B cell (primary cell): Measurements from ENCODE around the gene PCDHA3. TPM values are rescaled to one million over a fixed set of nuclear protein-coding genes. Genes with fewer than 3 reads are reported as not detected.
"Not testable (repeated sequence)": the region's sequence is repeated elsewhere in the genome, so short reads cannot be mapped to it uniquely, and the experiment has no call there.

Source experiments
- ATAC-seq: fragments of 200-7000 bp; cut with Tn5 transposase; one replicate; pipeline ENCODE4 v1.10.0; 2021; ENCODE audit warnings: low read depth, mild to moderate bottlenecking, moderate number of reproducible peaks, moderate library complexity
- CTCF ChIA-PET: fragments of 350-600 bp; sonication (Branson Sonifier 250); formaldehyde crosslinking; loops from one replicate; lab custom pipeline; 2021; ENCODE audit warnings: antibody characterized with exemption, inconsistent platforms; lab: Charles Lee
- POLR2A ChIA-PET: fragments of 350-600 bp; sonication (Branson Sonifier 250); formaldehyde crosslinking; loops from one replicate; lab custom pipeline; 2021; ENCODE audit warnings: antibody characterized with exemption; lab: Charles Lee
- DNase-seq: peaks from one replicate; pipeline ENCODE4 v3.0.0; 2013
- H2AFZ ChIP-seq: 2 replicates; pipeline ENCODE4 v1.6.1; 2012; ENCODE audit warnings: mild to moderate bottlenecking, low read depth, low read length; ENCODE audit not compliant: insufficient read depth, poor library complexity, severe bottlenecking
- H3K27ac ChIP-seq, 2 donors: 1 replicate in 1 of 2; 2 replicates in 1 of 2; pipeline ENCODE4 v1.5.1; 2012 to 2013; ENCODE audit warnings: low read length in 2 of 2, mild to moderate bottlenecking in 2 of 2, moderate library complexity in 1 of 2
- H3K27me3 ChIP-seq, 4 experiments: fragments of 200-600 bp in 1 of 4; sonication (generic) in 1 of 4; replicated peaks in 1 of 4; 1 replicate in 2 of 4; 2 replicates in 2 of 4; pipeline versions ENCODE4 v1.6.1 to v1.7.0; 2013 to 2016; ENCODE audit warnings: low read length in 3 of 4, mild to moderate bottlenecking in 2 of 4, mixed read lengths in 1 of 4, moderate library complexity in 1 of 4; ENCODE audit not compliant: insufficient read depth in 4 of 4, control insufficient read depth in 3 of 4; ENCODE audit errors: control extremely low read depth in 1 of 4
- H3K36me3 ChIP-seq, 2 experiments: replicated peaks in 1 of 2; 1 replicate in 1 of 2; 2 replicates in 1 of 2; pipeline versions ENCODE4 v1.6.1 to v1.7.1; 2013; ENCODE audit warnings: low read length in 1 of 2; ENCODE audit not compliant: insufficient read depth in 2 of 2, control insufficient read depth in 1 of 2; ENCODE audit errors: control extremely low read depth in 1 of 2, extremely low read depth in 1 of 2
- H3K4me1 ChIP-seq, 2 donors: fragments of 200-600 bp in 1 of 2; sonication (generic) in 1 of 2; 1 replicate in 1 of 2; 2 replicates in 1 of 2; pipeline versions ENCODE4 v1.5.1 to v1.6.1; 2013 to 2017; ENCODE audit warnings: low read length in 2 of 2; ENCODE audit not compliant: control insufficient read depth in 2 of 2, insufficient read depth in 2 of 2
- H3K4me2 ChIP-seq: replicated peaks from 2 replicates; pipeline ENCODE3; 2012; ENCODE audit warnings: mild to moderate bottlenecking, low read depth, low read length; ENCODE audit not compliant: poor library complexity, severe bottlenecking
- H3K4me3 ChIP-seq, 5 experiments: fragments of 200-600 bp in 1 of 5; sonication (generic) in 1 of 5; 1 replicate in 3 of 5; 2 replicates in 2 of 5; pipeline versions ENCODE4 v1.5.1 to v1.7.0; 2011 to 2016; ENCODE audit warnings: low read length in 4 of 5, mild to moderate bottlenecking in 4 of 5, low read depth in 2 of 5, control low read depth in 1 of 5, moderate library complexity in 1 of 5; ENCODE audit not compliant: insufficient read depth in 1 of 5; ENCODE audit errors: control extremely low read depth in 1 of 5, extremely low read depth in 1 of 5
- H3K79me2 ChIP-seq: fragments of 200-600 bp; sonication (generic); one replicate; pipeline ENCODE4 v1.6.0; 2016; ENCODE audit warnings: low read length; ENCODE audit not compliant: control insufficient read depth, insufficient read depth
- H3K9ac ChIP-seq: fragments of 200-600 bp; sonication (generic); 2 replicates; pipeline ENCODE4 v1.6.1; 2017; ENCODE audit warnings: mild to moderate bottlenecking, low read length, moderate library complexity
- H3K9me3 ChIP-seq, 3 donors: one replicate each; pipeline versions ENCODE4 v1.6.1 to v1.7.1; 2013; ENCODE audit warnings: low read length in 2 of 3; ENCODE audit not compliant: control insufficient read depth in 2 of 3, insufficient read depth in 1 of 3; ENCODE audit errors: control extremely low read depth in 1 of 3
- H4K20me1 ChIP-seq: 2 replicates; pipeline ENCODE4 v1.6.0; 2012; ENCODE audit warnings: mild to moderate bottlenecking, low read length; ENCODE audit not compliant: insufficient read depth, control insufficient read depth, poor library complexity, severe bottlenecking
- H3K27ac Mint-ChIP-seq: one replicate; pipeline ENCODE4 v1.8.0; 2021; ENCODE audit warnings: mixed read lengths
- H3K27me3 Mint-ChIP-seq: one replicate; pipeline ENCODE4 v1.8.0; 2021; ENCODE audit warnings: mixed read lengths
- H3K4me1 Mint-ChIP-seq: one replicate; pipeline ENCODE4 v1.8.0; 2021; ENCODE audit warnings: mixed read lengths
- H3K4me3 Mint-ChIP-seq: one replicate; pipeline ENCODE4 v1.8.0; 2021; ENCODE audit warnings: mixed read lengths
- H3K9me3 Mint-ChIP-seq: one replicate; pipeline ENCODE4 v1.8.0; 2022; ENCODE audit warnings: mixed read lengths; ENCODE audit not compliant: insufficient read depth
- EZH2 ChIP-seq: IDR thresholded peaks from 2 replicates; pipeline ENCODE4 v1.6.1; 2012; ENCODE audit warnings: borderline replicate concordance, low read depth, mild to moderate bottlenecking, moderate library complexity, low read length; ENCODE audit not compliant: insufficient read depth, poor library complexity, severe bottlenecking
- WGBS: methylation state at CpG from one replicate; pipeline ENCODE4 v1.1.5; 2013; ENCODE audit warnings: missing lambda C conversion rate; ENCODE audit not compliant: insufficient coverage; 5-methylcytosine and 5-hydroxymethylcytosine counted together
- intact Hi-C: fragments of 100-400 bp; cut with micrococcal nuclease; formaldehyde crosslinking; loops from one replicate; pipeline ENCODE4 v1.10.0; 2022
- polyA plus RNA-seq: library from polyadenylated mRNA; depleted of rRNA; stranded (reverse); fragments of >200 nt; gene quantifications from 2 replicates; pipeline ENCODE4 v1.2.3, GENCODE V29; 2012
- total RNA-seq, 2 donors: library from RNA; stranded (reverse); fragments of 120-200 nt in 1 of 2; gene quantifications; 1 replicate in 1 of 2; 2 replicates in 1 of 2; pipeline versions ENCODE4 v1.2.3 to v1.2.4, GENCODE V29; 2013 to 2022
- TF ChIP-seq, protein P1 (sequence below): fragments of 200-600 bp; IDR thresholded peaks from one replicate; pipeline ENCODE4 v1.8.0; 2022; ENCODE audit warnings: antibody characterized with exemption, mild to moderate bottlenecking

The PCDHA3 gene
- total and polyA plus RNA-seq, 2 donors (not counting 1 experiment from before 2014, with no cell fraction given) = not detected

DNA sequence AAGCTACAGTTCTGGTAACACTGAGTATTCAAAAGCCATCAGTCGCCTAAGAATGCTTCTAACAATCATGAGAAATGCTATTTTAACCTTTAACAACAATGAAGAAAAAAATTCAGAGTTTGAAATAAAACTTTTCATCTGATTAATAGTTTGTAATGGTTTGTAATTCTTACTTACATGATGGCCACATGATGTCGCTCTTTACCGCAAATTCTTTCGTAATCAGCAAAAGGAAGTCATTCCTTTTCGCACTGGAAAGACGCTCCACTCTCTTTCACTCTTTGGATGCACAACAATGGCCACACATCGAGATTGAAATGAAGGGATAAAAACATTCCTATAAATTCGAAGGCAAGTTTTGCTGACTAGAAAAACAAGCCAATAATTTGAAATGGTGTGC, 33.1 kb downstream of the PCDHA3 start, which contains the start of gene PCDHA7:
TSS of gene PCDHA7 (plus strand) at position 277 of the 400 bp plus-strand sequence. CDS start at position 392, 115 bp downstream.
- TF ChIP-seq EZH2 = no peak
- TF ChIP-seq, protein P1, sequence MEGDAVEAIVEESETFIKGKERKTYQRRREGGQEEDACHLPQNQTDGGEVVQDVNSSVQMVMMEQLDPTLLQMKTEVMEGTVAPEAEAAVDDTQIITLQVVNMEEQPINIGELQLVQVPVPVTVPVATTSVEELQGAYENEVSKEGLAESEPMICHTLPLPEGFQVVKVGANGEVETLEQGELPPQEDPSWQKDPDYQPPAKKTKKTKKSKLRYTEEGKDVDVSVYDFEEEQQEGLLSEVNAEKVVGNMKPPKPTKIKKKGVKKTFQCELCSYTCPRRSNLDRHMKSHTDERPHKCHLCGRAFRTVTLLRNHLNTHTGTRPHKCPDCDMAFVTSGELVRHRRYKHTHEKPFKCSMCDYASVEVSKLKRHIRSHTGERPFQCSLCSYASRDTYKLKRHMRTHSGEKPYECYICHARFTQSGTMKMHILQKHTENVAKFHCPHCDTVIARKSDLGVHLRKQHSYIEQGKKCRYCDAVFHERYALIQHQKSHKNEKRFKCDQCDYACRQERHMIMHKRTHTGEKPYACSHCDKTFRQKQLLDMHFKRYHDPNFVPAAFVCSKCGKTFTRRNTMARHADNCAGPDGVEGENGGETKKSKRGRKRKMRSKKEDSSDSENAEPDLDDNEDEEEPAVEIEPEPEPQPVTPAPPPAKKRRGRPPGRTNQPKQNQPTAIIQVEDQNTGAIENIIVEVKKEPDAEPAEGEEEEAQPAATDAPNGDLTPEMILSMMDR = no peak
- ChIA-PET CTCF (no interaction called here), POLR2A (no interaction called here)
- DNase-seq (no peak), ATAC-seq (no peak)
- Histone ChIP-seq H4K20me1 (no peaks in the 10 kb centered on the region), H3K9me3 (peaks cover 0 to 34% (median 7%) of the 10 kb centered on the region in 3 donors), H3K4me2 (no peak within 1 kb of the TSS), H3K9ac (no peak within 1 kb of the TSS), H3K36me3 (no peaks in the 10 kb centered on the region), H3K4me3 (no peak within 1 kb of the TSS), H3K4me1 (no peaks in the 10 kb centered on the region), H2AFZ (no peak within 1 kb of the TSS), H3K27ac (no peak within 1 kb of the TSS), H3K27me3 (peaks cover 0 to 10% (median 4%) of the 10 kb centered on the region in 4 experiments), H3K79me2 (no peaks in the 10 kb centered on the region)
- H3K27me3 Mint-ChIP-seq = peaks cover 22% of the 10 kb centered on the region
- no peaks in the 10 kb centered on the region for H3K4me1 Mint-ChIP-seq
- 30% methylated on average over 3 of the region's 8 CpGs for WGBS
- intact Hi-C loops = no loop called here
- H3K9me3 Mint-ChIP-seq = peaks cover 3% of the 10 kb centered on the region
- no peak within 1 kb of the TSS for H3K27ac Mint-ChIP-seq
- H3K4me3 Mint-ChIP-seq = no peak within 1 kb of the TSS

DNA sequence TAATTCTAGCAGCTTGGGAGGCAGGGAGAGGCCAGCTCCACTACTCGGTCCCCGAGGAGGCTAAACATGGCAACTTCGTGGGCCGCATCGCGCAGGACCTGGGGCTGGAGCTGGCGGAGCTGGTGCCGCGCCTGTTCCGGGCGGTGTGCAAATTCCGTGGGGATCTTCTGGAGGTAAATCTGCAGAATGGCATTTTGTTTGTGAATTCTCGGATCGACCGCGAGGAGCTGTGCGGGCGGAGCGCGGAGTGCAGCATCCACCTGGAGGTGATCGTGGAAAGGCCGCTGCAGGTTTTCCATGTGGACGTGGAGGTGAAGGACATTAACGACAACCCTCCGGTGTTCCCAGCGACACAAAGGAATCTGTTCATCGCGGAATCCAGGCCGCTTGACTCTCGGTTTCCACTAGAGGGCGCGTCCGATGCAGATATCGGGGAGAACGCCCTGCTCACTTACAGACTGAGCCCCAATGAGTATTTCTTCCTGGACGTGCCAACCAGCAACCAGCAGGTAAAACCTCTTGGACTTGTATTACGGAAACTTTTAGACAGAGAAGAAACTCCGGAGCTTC, 33.7 kb downstream of the PCDHA3 start:
- H3K79me2 ChIP-seq, H3K9me3 Mint-ChIP-seq, H3K27ac ChIP-seq, H3K9ac ChIP-seq, CTCF ChIA-PET, H2AFZ ChIP-seq, H3K4me1 Mint-ChIP-seq, intact Hi-C loops, H3K4me3 ChIP-seq, DNase-seq, H3K4me1 ChIP-seq, POLR2A ChIA-PET, H3K4me3 Mint-ChIP-seq, ATAC-seq, H3K4me2 ChIP-seq, H3K36me3 ChIP-seq, H4K20me1 ChIP-seq, H3K27ac Mint-ChIP-seq: not testable (repeated sequence)
- peaks cover 22% of the 10 kb centered on the region for H3K27me3 Mint-ChIP-seq
- Histone ChIP-seq H3K27me3 (peaks cover 0 to 10% (median 4%) of the 10 kb centered on the region in 4 experiments), H3K9me3 (peaks cover 0 to 29% (median 7%) of the 10 kb centered on the region in 3 donors)
- 35% methylated on average over 21 of the region's 38 CpGs for WGBS
